ENCODE data around the gene PXDN.
A peak's percentile ranks its signal among the peaks of the same experiment; 100 is the strongest.
"Not testable (repeated sequence)": the region's sequence is repeated elsewhere in the genome, so short reads cannot be mapped to it uniquely, and the experiment has no call there.

PXDN gene

DNA sequence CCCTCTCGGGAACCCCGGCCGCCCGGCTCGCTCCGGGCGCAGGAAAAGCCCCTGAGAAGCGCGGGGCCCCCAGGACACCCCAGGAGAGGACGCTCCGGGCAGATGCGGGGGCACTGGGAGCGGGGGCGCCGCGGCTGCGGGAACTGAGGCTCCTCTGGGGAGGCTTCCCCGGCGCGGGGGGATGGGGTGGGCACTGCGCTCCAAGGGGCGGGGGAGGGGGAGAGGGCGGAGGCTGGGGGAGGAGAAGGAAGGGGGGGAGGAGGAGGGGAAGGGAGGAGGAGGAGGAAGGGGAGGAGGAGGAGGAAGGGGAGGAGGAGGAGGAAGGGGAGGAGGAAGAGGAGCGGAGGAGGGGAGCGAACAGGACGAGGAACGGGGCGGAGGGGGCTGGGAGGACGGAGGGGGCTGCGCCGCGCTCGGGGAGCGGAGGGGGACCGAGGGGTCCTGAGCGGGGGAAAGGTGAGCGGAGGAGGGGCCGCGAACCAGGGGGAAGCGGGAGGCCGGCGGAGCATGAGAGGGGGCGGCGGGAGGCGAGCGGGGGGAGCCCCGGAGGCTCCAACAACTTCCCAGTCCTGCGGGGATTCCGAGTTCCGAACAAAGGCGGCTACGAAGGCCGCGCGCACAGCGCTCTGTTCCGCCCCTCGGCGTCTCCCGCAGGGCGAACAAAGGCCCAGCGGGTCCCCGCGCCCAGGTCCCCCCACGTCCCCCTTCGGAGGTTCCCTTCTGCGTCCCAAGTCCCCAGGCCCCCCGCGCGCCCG, 742 bp downstream of the PXDN start:
- Mint-ChIP-seq H3K4me1 (ENCODE audit: low read depth) (no peaks in the 10 kb centered on the region), H3K27ac (no peak overlapping the region), H3K36me3 (ENCODE audit: low read depth) (no peaks in the 10 kb centered on the region), H3K9me3 (no peaks in the 10 kb centered on the region), H3K4me3 (no peak overlapping the region), H3K27me3 (peaks cover 44% of the 10 kb centered on the region)
- intact Hi-C loops (cut with micrococcal nuclease) = no loop called here

DNA sequence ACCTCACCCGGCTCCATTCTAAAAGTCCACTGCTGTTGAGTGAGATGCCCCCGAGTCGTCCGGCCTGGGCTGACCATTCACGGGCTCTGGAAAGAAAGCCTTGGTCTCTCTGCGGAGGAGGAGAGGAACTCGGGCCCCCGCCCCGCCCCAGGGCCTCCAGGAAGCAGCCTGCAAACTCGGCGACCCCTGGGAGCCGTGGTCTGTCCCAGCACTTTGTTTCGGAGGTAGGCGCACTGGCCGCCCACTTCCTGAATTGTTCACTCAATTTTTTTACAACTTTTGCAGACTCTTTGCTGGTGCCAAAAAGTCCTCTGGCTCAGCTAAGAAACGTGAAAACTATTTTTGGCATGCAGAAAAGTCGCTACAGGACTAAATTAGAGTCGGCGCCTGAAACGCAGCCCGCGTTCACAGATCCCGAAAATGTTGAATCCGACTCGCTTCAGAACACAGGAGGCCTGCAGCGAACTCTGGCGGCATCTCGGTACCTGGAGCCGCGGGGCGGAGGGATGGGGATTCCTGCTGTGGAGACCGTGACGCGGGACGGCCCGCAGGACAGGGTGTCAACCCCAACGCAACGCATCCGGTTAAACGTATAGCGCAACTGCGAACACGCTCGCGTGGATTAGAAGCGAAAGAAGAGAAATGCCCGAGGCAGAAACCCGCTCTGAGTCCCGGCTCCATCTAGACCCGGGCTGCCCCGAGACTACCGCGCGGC, 1.5 kb downstream of the PXDN start:
- Mint-ChIP-seq H3K4me1 (ENCODE audit: low read depth) (no peaks in the 10 kb centered on the region), H3K36me3 (ENCODE audit: low read depth) (no peaks in the 10 kb centered on the region), H3K27ac (no peak overlapping the region), H3K27me3 (peaks cover 44% of the 10 kb centered on the region), H3K9me3 (no peaks in the 10 kb centered on the region), H3K4me3 (peak overlapping the region; percentile 24)
- intact Hi-C loops (cut with micrococcal nuclease) = no loop called here

DNA sequence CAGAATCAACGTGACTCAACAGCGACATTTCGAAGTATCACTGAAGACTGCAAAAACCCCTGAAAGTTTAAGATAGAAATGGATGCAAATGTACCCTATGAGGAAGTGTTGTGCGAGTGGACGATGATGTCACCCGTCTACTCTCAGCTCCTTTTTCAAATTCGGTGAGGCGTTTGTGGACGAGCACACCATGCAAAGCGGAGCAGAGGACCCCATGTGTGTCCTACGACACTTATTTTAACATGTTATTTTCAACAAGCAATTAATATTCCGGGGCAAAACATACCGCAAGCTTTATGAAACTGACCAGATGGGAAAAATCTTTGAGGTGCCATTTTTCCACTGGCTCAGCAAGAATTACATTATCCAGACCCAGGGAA, 2.0 kb downstream of the PXDN start:
- H3K4me3 Mint-ChIP-seq = no peak overlapping the region
- H3K27ac Mint-ChIP-seq = no peak overlapping the region
- intact Hi-C loops (cut with micrococcal nuclease) = no loop called here
- no peaks in the 10 kb centered on the region for H3K4me1 Mint-ChIP-seq (ENCODE audit: low read depth)
- peaks cover 44% of the 10 kb centered on the region for H3K27me3 Mint-ChIP-seq
- H3K9me3 Mint-ChIP-seq = no peaks in the 10 kb centered on the region
- H3K36me3 Mint-ChIP-seq (ENCODE audit: low read depth) = no peaks in the 10 kb centered on the region

DNA sequence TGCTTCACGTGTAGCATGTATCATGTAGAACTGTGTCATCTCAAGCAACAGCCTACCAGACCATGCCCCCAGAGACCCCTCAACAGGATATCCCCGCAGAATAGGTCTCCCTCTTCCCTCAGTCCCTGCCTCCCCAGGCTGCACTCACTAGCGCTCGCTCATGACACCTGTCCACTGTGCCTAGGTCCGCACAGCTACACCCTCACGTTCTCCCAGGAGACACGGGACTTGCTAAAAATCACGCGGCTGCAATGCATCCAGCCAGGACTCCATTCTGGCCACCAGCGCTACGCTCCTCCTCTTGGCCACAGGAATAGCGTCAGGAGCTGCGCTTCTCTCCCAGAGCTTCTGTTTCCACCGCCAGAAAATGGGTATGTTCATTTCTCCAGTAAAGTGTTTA, 2.5 kb downstream of the PXDN start:
- no peak overlapping the region for H3K27ac Mint-ChIP-seq
- no peaks in the 10 kb centered on the region for H3K9me3 Mint-ChIP-seq
- H3K36me3 Mint-ChIP-seq (ENCODE audit: low read depth) = no peaks in the 10 kb centered on the region
- no peak overlapping the region for H3K4me3 Mint-ChIP-seq
- H3K4me1 Mint-ChIP-seq (ENCODE audit: low read depth) = no peaks in the 10 kb centered on the region
- H3K27me3 Mint-ChIP-seq = peaks cover 44% of the 10 kb centered on the region
- intact Hi-C loops (cut with micrococcal nuclease) = no loop called here

DNA sequence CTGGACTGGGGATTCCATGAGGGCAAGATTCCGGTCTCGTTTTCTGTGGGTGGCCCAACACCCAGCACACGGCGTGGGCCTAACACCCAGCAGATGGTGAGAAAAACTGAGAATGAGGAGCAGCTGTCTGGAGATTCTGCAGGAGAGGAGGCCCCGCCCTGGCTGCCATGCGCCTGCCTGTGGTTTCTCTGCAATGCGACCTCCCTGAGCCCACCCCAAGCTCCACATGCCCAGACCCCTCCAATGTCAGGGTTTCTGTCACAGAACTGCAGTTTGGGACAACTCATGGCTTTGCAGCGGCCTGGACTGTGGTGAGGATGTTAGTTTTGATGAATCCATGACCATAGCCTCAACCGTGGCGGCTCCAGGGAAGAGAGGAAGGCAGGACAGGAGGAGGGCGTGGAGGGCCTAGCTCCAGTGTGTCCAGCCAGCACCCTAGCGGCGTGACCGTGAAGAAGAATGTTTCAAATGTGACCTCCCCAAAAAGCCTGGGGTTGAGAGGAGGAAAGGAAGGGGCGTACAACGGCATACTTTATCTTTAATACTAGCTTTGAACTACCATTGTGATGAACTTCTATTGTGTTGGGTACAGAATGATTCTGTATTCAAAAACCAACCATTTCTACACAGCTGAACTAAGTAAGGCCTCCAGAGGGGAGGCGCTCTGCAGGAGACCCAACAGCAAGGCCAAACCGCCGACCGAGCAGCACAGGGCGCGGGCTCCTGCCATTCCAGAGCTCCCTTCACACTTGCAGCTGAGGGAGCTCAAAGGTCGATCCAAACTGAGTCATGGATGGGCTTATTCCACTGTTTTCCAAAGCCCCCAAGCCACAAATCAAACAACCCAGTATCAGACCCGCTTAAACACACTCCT, 3.4 kb downstream of the PXDN start:
- no peak overlapping the region for H3K4me3 Mint-ChIP-seq
- no peak overlapping the region for H3K27ac Mint-ChIP-seq
- intact Hi-C loops (cut with micrococcal nuclease) = no loop called here
- H3K27me3 Mint-ChIP-seq = peaks cover 36% of the 10 kb centered on the region
- no peaks in the 10 kb centered on the region for H3K4me1 Mint-ChIP-seq (ENCODE audit: low read depth)
- no peaks in the 10 kb centered on the region for H3K9me3 Mint-ChIP-seq
- H3K36me3 Mint-ChIP-seq (ENCODE audit: low read depth) = no peaks in the 10 kb centered on the region

DNA sequence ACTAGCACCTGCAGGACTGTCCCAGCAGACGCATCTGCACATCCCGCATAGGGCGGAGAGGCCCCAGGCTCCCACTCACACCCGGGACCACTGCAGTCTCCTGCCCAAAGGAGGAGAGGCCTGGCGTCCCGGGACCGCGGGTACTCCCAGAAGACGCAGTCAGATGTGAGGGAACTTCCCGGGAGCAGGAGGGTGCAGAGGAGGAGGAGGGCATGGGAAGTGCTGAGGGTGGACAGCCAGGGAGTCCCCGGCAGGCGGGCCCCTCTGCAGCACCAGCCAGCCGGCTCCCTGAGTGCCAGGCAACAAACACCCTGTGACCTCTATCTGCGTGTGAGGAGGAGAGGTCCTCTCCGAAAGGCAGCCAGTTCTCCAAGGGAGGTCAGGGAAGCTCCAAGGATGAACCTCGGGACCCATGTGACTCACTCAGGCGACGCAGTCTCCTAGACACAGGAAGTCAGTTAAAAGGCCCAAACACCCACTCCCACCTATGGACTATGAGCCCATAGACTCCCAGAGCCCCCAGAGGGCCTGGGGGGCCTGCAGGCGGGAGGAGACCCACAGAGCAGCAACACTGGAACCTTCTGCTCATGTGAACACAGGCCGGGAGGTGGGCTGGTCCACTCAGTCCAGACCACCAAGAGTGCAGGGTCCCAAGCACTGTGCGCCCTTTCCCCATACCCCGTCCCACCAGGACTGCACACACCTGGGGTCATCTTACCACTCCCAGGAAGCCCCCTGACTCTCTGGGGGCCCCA, 4.2 kb downstream of the PXDN start:
- Mint-ChIP-seq H3K36me3 (ENCODE audit: low read depth) (no peaks in the 10 kb centered on the region), H3K9me3 (peaks cover 3% of the 10 kb centered on the region), H3K27me3 (peaks cover 28% of the 10 kb centered on the region), H3K4me3 (no peak overlapping the region), H3K27ac (no peak overlapping the region), H3K4me1 (ENCODE audit: low read depth) (no peaks in the 10 kb centered on the region)
- intact Hi-C loops (cut with micrococcal nuclease) = no loop called here

DNA sequence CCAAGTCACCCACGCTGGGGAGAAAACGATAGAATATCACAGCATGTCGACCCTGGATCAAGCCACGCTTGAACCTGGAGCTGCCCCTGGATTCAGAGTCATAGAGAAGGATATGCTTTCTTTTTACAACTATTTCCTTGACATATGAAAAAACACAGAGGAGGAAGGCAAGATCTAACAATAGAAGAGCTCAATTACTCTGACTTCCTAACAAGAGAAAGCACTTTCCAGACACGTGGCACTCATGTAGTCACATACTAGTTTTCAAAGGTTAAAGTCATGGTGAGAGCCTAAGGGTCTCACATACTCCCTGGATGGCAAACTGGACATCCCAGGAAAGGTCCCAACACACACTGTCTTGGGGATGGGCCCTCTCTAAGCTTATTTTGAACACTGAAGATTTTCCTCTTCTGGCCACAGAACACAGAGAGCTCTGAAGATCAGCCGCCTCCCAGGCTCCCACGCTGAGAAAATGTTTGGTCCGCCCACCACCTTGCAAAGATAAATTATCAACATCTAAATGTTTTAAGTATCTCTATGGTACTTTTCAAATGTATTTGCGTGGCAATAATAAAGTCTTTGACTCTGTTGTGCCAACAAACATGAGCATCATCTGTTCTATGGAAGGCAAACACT, 4.9 kb downstream of the PXDN start:
- intact Hi-C loops (cut with micrococcal nuclease) = no loop called here
- peaks cover 8% of the 10 kb centered on the region for H3K9me3 Mint-ChIP-seq

DNA sequence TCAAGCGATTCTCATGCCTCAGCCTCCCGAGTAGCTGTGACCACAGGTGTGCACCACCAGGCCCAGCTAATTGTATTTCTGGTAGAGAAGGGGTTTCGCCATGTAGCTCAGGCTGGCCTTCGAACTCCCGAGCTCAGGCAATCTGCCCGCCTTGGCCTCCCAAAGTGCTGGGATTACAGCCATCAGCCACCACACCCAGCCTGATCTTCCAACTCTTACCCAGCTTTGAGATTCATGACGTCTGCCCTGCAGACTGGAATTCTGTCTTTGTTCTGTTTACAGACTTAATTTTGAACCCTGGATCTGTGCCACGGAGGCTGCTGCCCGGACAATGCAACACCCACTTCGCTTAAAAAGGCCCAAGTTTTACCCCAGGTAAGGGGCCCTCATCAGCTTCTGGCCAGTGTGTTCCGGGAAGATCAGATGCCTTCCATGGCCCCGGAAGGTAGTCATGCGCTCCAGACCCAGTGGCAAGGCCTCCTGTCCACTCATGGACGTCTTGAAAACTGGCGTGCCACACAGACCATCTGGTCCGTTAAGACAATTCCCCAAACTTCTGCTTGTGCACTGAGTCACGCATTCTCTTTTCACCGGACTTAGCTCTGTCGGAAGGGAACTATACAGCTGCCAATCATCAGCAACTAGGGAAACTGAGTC, 5.5 kb downstream of the PXDN start:
- H3K4me3 Mint-ChIP-seq = no peak overlapping the region

More for the DNA sequence above, 4.9 kb downstream of the PXDN start:
- Mint-ChIP-seq H3K27ac (no peak overlapping the region), H3K4me1 (ENCODE audit: low read depth) (no peaks in the 10 kb centered on the region), H3K36me3 (ENCODE audit: low read depth) (no peaks in the 10 kb centered on the region), H3K27me3 (peaks cover 22% of the 10 kb centered on the region), H3K4me3 (no peak overlapping the region)

DNA sequence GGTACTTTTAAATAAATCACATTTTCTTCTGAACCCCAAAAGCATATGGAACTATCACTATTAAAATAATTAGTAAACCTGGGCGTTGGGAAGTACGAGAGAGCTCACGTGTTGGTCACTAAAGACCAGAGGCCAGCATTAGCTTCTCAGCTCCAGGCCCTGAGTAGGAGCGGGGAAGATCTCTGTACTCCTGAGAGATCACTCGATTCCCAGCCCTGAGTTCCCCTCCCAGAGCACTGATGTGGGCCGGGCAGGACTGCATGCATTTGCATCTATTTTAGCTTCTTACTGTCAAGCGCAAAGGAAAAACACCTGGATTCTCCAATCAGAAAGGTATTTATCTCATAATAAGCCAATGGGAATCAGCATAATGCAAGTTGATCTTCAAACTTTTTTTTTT, 6.2 kb downstream of the PXDN start:
- Mint-ChIP-seq H3K4me3 (no peak overlapping the region), H3K4me1 (ENCODE audit: low read depth) (no peaks in the 10 kb centered on the region), H3K36me3 (ENCODE audit: low read depth) (no peaks in the 10 kb centered on the region), H3K27ac (no peak overlapping the region), H3K27me3 (peaks cover 19% of the 10 kb centered on the region), H3K9me3 (peaks cover 8% of the 10 kb centered on the region)
- intact Hi-C loops (cut with micrococcal nuclease) = no loop called here

More for the DNA sequence above, 5.5 kb downstream of the PXDN start:
- Mint-ChIP-seq H3K36me3 (ENCODE audit: low read depth) (no peaks in the 10 kb centered on the region), H3K27ac (no peak overlapping the region), H3K27me3 (peaks cover 19% of the 10 kb centered on the region), H3K9me3 (peaks cover 8% of the 10 kb centered on the region), H3K4me1 (ENCODE audit: low read depth) (no peaks in the 10 kb centered on the region)
- intact Hi-C loops (cut with micrococcal nuclease) = no loop called here

DNA sequence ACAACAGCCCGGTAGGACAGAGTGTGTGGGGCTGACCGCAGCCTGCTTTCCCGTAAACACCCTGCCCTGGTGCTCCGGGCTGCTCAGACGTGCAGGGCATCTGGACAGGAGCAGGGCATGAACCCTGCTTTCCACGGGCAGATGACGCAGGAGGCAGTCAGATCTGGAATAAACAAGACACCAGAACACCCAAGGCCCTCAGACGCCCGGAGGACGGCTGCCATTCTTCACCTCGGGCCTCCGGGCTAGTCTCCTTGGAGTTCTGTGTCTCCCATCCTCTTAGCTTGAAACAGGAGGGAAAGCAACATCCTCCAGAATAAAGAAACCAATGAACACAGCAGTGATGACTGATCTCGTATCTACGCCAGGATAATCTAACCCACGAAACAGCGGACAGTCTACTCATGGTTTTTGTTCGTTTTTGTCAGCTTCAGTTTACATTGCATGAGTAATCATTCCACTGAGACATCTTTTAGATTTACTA, 7.3 kb downstream of the PXDN start:
- Mint-ChIP-seq H3K4me1 (ENCODE audit: low read depth) (no peaks in the 10 kb centered on the region), H3K27me3 (peaks cover 8% of the 10 kb centered on the region), H3K36me3 (ENCODE audit: low read depth) (no peaks in the 10 kb centered on the region), H3K9me3 (peaks cover 8% of the 10 kb centered on the region), H3K4me3 (no peak overlapping the region), H3K27ac (no peak overlapping the region)
- intact Hi-C loops (cut with micrococcal nuclease) = no loop called here

DNA sequence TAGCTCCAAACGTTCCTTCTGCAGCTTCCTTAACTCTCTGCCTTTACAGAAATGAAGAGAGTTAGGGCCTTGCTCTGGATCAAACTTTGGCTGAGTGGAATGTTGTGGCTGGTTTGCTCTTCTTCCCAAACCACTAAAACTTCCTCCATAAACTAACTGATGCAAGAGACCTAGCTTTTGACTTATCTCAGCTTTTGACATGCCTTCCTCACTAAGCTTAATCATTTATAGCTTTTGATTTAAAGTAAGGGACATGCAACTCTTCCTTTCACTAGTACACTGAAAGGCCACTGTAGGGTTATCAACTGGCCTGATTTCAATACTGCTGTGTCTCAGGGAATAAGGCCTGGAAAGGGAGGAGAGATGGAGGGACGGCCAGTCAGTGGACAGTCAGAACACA, 8.3 kb downstream of the PXDN start:
- Mint-ChIP-seq H3K27ac (no peak overlapping the region), H3K4me1 (ENCODE audit: low read depth) (no peaks in the 10 kb centered on the region), H3K9me3 (peaks cover 8% of the 10 kb centered on the region), H3K27me3 (peaks cover 2% of the 10 kb centered on the region), H3K4me3 (no peak overlapping the region), H3K36me3 (ENCODE audit: low read depth) (no peaks in the 10 kb centered on the region)
- intact Hi-C loops (cut with micrococcal nuclease) = no loop called here

DNA sequence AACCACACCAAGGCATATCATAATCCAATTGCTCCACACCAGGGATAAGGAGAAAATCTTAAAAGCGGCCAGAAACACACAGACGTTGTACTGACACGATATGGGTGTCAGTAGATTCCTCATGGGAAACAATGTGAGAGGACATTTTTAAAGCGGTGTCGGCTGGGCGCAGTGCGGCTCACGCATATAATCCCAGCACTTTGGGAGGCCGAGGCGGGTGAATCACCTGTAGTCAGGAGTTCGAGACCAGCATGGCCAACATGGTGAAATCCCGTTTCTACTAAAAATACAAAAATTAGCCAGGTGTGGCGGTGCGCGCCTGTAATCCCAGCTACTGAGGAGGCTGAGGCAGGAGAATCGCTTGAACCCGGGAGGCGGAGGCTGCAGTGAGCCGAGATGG, 11.0 kb downstream of the PXDN start:
- H3K27me3 Mint-ChIP-seq; H3K27ac Mint-ChIP-seq; H3K9me3 Mint-ChIP-seq; H3K36me3 Mint-ChIP-seq (ENCODE audit: low read depth); intact Hi-C loops (cut with micrococcal nuclease); H3K4me3 Mint-ChIP-seq; H3K4me1 Mint-ChIP-seq (ENCODE audit: low read depth): not testable (repeated sequence)

All from dendritic cell treated with granulocyte-macrophage colony-stimulating factor and Interleukin-4, amounts not matched to agents 40 ng/mL and 50 ng/mL, for 4 days (primary cell).